Endodermal cell (in vitro differentiated cells): Measurements from ENCODE around the gene SNTA1. TPM values are rescaled to one million over a fixed set of nuclear protein-coding genes. Genes with fewer than 3 reads are reported as not detected.

Experiments used
- DNase-seq: peaks from one replicate; pipeline ENCODE4 v3.0.0-alpha.2; 2017
- H3K27ac ChIP-seq: 2 replicates; pipeline ENCODE4 v1.5.1; 2013; ENCODE audit warnings: mild to moderate bottlenecking, low read depth, low read length, moderate library complexity
- H3K27me3 ChIP-seq: 2 replicates; pipeline ENCODE4 v1.6.1; 2013; ENCODE audit warnings: mild to moderate bottlenecking, low read length, moderate library complexity; ENCODE audit not compliant: insufficient read depth, control insufficient read depth, poor library complexity, severe bottlenecking
- H3K36me3 ChIP-seq: 2 replicates; pipeline ENCODE4 v1.7.0; 2013; ENCODE audit warnings: mild to moderate bottlenecking, low read length, moderate library complexity; ENCODE audit not compliant: control insufficient read depth, insufficient read depth
- H3K4me1 ChIP-seq: one replicate; pipeline ENCODE4 v1.7.0; 2013; ENCODE audit warnings: low read length; ENCODE audit not compliant: control insufficient read depth, insufficient read depth
- H3K4me3 ChIP-seq: 2 replicates; pipeline ENCODE4 v1.5.1; 2013; ENCODE audit warnings: mild to moderate bottlenecking, low read length, moderate library complexity
- H3K9ac ChIP-seq: 2 replicates; pipeline ENCODE4 v1.6.1; 2013; ENCODE audit warnings: mild to moderate bottlenecking, low read length, moderate library complexity; ENCODE audit not compliant: poor library complexity, severe bottlenecking; ENCODE audit errors: extremely low read depth
- H3K9me3 ChIP-seq: 2 replicates; pipeline ENCODE4 v1.6.1; 2013; ENCODE audit warnings: mild to moderate bottlenecking, low read length, moderate library complexity; ENCODE audit not compliant: control insufficient read depth
- H3K27ac Mint-ChIP-seq: 2 replicates; pipeline ENCODE4 v1.8.0; 2020; ENCODE audit warnings: mixed read lengths
- H3K27me3 Mint-ChIP-seq: 2 replicates; pipeline ENCODE4 v1.8.0; 2021; ENCODE audit warnings: mild to moderate bottlenecking, mixed read lengths; ENCODE audit not compliant: insufficient read depth
- H3K36me3 Mint-ChIP-seq: 2 replicates; pipeline ENCODE4 v1.8.0; 2020; ENCODE audit warnings: low read depth, mixed read lengths
- H3K4me1 Mint-ChIP-seq: 2 replicates; pipeline ENCODE4 v1.8.0; 2020; ENCODE audit warnings: mixed read lengths
- H3K4me3 Mint-ChIP-seq: 2 replicates; pipeline ENCODE4 v1.8.0; 2020; ENCODE audit warnings: mild to moderate bottlenecking, moderate library complexity, mixed read lengths
- H3K9me3 Mint-ChIP-seq: 2 replicates; pipeline ENCODE4 v1.8.0; 2020; ENCODE audit warnings: mild to moderate bottlenecking, mixed read lengths
- WGBS, 2 experiments: methylation state at CpG; one replicate each; pipeline versions ENCODE4 v1.1.5 to v1.1.7; 2013; ENCODE audit warnings: missing lambda C conversion rate in 2 of 2, mixed read lengths in 1 of 2; ENCODE audit not compliant: insufficient coverage in 1 of 2, insufficient read length in 1 of 2; 5-methylcytosine and 5-hydroxymethylcytosine counted together
- total RNA-seq, 2 donors: library from RNA; stranded (reverse); fragmentation: NEBNext Ultra II Directional in 1 of 2; extraction: Animal tissue kit (Norgen Biotek cat#: 25700) in 1 of 2; gene quantifications; 2 replicates in 1 of 2; 3 replicates in 1 of 2; pipeline ENCODE4 v1.2.1, GENCODE V29; 2021
- TF ChIP-seq, protein P1 (sequence below): fragments of 200-600 bp; sonication (generic); conservative IDR thresholded peaks from 2 replicates; pipeline ENCODE4 v1.5.0; 2021; ENCODE audit warnings: antibody characterized with exemption, mild to moderate bottlenecking

SNTA1 gene
- total RNA-seq, 2 donors from 2014 or later = 4.6 to 8.2 TPM

DNA sequence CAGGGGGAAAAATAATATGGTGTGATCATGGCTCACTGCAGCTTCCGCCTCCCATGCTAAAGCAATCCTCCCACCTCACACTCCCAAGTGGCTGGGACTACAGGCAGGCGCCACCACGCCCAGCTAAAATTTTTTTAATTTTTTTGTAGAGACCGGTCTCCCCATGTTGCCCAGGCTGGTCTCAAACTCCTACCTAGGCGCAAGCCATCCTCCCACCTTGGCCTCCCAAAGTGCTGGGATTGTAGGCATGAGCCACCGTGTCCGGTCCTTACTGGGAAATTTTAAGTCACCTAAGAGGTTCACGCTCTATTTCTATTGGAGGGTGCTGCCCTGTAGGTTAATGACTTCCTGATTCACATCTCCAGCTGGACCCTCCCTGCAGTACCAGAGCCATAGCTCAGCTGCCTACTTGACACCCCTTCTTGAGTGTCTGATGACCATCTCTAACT lies 41.6 kb downstream of the SNTA1 start:
- Mint-ChIP-seq H3K27me3 (no peaks in the 10 kb centered on the region), H3K4me3 (peak overlapping the region; percentile 87), H3K9me3 (no peaks in the 10 kb centered on the region), H3K36me3 (peaks cover 13% of the 10 kb centered on the region), H3K27ac (peak overlapping the region; percentile 29), H3K4me1 (peaks cover 16% of the 10 kb centered on the region)
- TF ChIP-seq, protein P1, sequence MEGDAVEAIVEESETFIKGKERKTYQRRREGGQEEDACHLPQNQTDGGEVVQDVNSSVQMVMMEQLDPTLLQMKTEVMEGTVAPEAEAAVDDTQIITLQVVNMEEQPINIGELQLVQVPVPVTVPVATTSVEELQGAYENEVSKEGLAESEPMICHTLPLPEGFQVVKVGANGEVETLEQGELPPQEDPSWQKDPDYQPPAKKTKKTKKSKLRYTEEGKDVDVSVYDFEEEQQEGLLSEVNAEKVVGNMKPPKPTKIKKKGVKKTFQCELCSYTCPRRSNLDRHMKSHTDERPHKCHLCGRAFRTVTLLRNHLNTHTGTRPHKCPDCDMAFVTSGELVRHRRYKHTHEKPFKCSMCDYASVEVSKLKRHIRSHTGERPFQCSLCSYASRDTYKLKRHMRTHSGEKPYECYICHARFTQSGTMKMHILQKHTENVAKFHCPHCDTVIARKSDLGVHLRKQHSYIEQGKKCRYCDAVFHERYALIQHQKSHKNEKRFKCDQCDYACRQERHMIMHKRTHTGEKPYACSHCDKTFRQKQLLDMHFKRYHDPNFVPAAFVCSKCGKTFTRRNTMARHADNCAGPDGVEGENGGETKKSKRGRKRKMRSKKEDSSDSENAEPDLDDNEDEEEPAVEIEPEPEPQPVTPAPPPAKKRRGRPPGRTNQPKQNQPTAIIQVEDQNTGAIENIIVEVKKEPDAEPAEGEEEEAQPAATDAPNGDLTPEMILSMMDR = no peak
- H3K9me3 ChIP-seq = no peaks in the 10 kb centered on the region
- H3K4me3 ChIP-seq = peak overlapping the region; percentile 99
- H3K27me3 ChIP-seq = no peaks in the 10 kb centered on the region
- no peaks in the 10 kb centered on the region for H3K36me3 ChIP-seq
- H3K27ac ChIP-seq = no peak overlapping the region
- peaks cover 7% of the 10 kb centered on the region for H3K4me1 ChIP-seq
- no peak for DNase-seq
- peak overlapping the region; percentile 75 for H3K9ac ChIP-seq
- 65 to 77% methylated on average over 8 of the region's 8 CpGs for WGBS, 2 experiments

DNA sequence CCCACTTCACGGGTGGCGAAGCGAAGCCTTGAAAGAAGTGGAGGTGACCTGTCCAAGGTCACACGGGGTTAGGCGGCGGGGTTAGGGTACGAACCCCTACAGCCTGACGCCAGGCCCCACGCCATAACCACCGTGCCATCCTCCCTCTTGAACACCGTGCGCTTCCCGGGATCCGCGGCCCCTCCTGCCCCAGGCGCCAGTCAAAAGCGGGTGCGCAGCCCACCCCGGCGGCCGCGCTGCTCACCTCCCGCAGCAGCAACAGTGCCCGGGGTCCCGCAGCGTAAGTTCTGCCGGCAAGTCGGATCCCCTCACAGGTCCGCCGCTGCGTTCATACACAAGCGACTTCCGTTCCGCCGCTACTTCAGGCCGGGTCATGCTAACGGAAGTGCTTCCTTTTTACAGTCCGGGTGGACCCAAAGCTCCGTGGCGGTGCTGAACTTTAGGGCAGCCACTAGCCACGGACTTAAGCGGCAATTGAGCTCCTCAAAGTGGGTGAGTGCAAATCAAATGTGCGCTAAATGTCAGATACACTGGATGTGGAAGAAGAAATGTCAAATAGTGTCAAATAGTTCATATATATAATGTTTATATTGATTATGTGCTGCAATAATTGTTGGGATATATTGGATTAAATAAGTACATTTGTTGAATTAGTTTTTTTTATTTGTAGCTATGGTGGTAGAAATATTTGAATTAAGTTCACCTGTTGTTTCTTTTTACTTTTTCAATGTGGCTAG lies 42.2 kb downstream of the SNTA1 start, which contains the start of gene CDK5RAP1:
TSS of gene CDK5RAP1 (minus strand) at position 336 of the 737 bp plus-strand sequence. CDS start 4,455 bp downstream, outside the sequence.
- TF ChIP-seq, protein P1 = no peak
- Mint-ChIP-seq H3K27me3 (no peaks in the 10 kb centered on the region), H3K36me3 (peaks cover 19% of the 10 kb centered on the region), H3K27ac (peak within 1 kb of the TSS; percentile 29), H3K4me3 (peak within 1 kb of the TSS; percentile 87), H3K4me1 (peaks cover 16% of the 10 kb centered on the region), H3K9me3 (no peaks in the 10 kb centered on the region)
- peak; percentile 94 for DNase-seq
- Histone ChIP-seq H3K4me1 (peaks cover 7% of the 10 kb centered on the region), H3K36me3 (no peaks in the 10 kb centered on the region), H3K27ac (no peak within 1 kb of the TSS), H3K4me3 (peak within 1 kb of the TSS; percentile 99), H3K27me3 (no peaks in the 10 kb centered on the region), H3K9ac (peak within 1 kb of the TSS; percentile 75), H3K9me3 (no peaks in the 10 kb centered on the region)
- 0% methylated on average over 9 to 43 of the region's 43 CpGs for WGBS, 2 experiments

DNA sequence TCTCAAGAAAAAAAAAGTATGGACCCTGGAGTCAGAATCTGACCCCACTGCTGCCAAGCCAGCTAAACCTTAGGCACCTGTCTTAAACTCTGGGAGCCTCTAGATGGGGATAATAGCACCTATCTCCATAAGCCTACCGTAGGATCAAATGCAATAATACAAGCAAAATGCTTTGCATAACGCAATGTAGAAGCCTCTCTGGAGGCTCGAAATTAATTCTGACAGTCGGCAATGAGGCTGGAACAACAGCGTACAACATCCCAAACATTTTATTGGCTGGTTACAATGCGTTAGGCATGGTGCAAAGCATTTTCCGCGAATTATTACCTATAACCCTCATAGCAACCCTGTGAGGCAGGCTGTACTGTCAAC lies 42.8 kb downstream of the SNTA1 start:
- Histone ChIP-seq H3K4me1 (peaks cover 7% of the 10 kb centered on the region), H3K36me3 (peaks cover 4% of the 10 kb centered on the region), H3K4me3 (peak overlapping the region; percentile 99), H3K27ac (no peak overlapping the region), H3K9ac (peak overlapping the region; percentile 75), H3K27me3 (no peaks in the 10 kb centered on the region), H3K9me3 (no peaks in the 10 kb centered on the region)
- H3K4me1 Mint-ChIP-seq = peaks cover 16% of the 10 kb centered on the region
- H3K27me3 Mint-ChIP-seq = no peaks in the 10 kb centered on the region
- peak; percentile 53 for DNase-seq
- 0% methylated on average over 5 to 8 of the region's 8 CpGs for WGBS, 2 experiments
- peak overlapping the region; percentile 87 for H3K4me3 Mint-ChIP-seq
- TF ChIP-seq, protein P1 = peak; percentile 59
- H3K36me3 Mint-ChIP-seq = peaks cover 20% of the 10 kb centered on the region
- no peaks in the 10 kb centered on the region for H3K9me3 Mint-ChIP-seq
- H3K27ac Mint-ChIP-seq = peak overlapping the region; percentile 29
